GM23338 (cell line): ENCODE results near the gene NLRC4. TPM values are rescaled to one million over a fixed set of nuclear protein-coding genes. Genes with fewer than 3 reads are reported as not detected.

Experiments
- ATAC-seq: fragments of 200-7000 bp; cut with Tn5 transposase; 3 replicates; pipeline ENCODE4 v1.9.1; 2020
- DNase-seq: peaks from one replicate; pipeline ENCODE4 v3.0.0-alpha.2; 2015; ENCODE audit warnings: low spot score
- H2AFZ ChIP-seq: fragments of 200-600 bp; sonication (generic); 2 replicates; pipeline ENCODE4 v1.8.0; 2016; ENCODE audit warnings: antibody characterized with exemption, mild to moderate bottlenecking, moderate library complexity
- H3F3A ChIP-seq: fragments of 200-600 bp; sonication (generic); replicated peaks from 2 replicates; pipeline ENCODE4 v1.8.0; 2017; ENCODE audit warnings: antibody characterized with exemption, mixed run types, low read depth
- H3K27ac ChIP-seq: fragments of 200-600 bp; sonication (generic); 2 replicates; pipeline ENCODE4 v1.6.1; 2016; ENCODE audit warnings: low read depth
- H3K27me3 ChIP-seq: fragments of 200-600 bp; sonication (generic); 2 replicates; pipeline ENCODE4 v1.8.0; 2016; ENCODE audit warnings: mild to moderate bottlenecking, mixed run types, moderate library complexity; ENCODE audit not compliant: insufficient read depth
- H3K36me3 ChIP-seq: fragments of 200-600 bp; sonication (generic); 2 replicates; pipeline ENCODE4 v1.8.0; 2016; ENCODE audit warnings: mild to moderate bottlenecking; ENCODE audit not compliant: insufficient read depth
- H3K4me1 ChIP-seq: fragments of 200-600 bp; sonication (generic); 2 replicates; pipeline ENCODE4 v1.8.0; 2016; ENCODE audit warnings: mild to moderate bottlenecking, moderate library complexity; ENCODE audit not compliant: insufficient read depth
- H3K4me2 ChIP-seq: fragments of 200-600 bp; sonication (generic); 2 replicates; pipeline ENCODE4 v1.7.1; 2017; ENCODE audit warnings: mixed run types
- H3K4me3 ChIP-seq: fragments of 200-600 bp; sonication (generic); 2 replicates; pipeline ENCODE4 v1.6.1; 2016; ENCODE audit warnings: mixed run types
- H3K79me2 ChIP-seq: fragments of 200-600 bp; sonication (generic); replicated peaks from 2 replicates; pipeline ENCODE4 v1.8.0; 2017; ENCODE audit warnings: mild to moderate bottlenecking; ENCODE audit not compliant: insufficient read depth
- H3K9me2 ChIP-seq: fragments of 200-600 bp; sonication (generic); 2 replicates; pipeline ENCODE4 v1.8.0; 2017; ENCODE audit not compliant: insufficient read depth
- H4K20me1 ChIP-seq: fragments of 200-600 bp; sonication (generic); replicated peaks from 2 replicates; pipeline ENCODE4 v1.8.0; 2017; ENCODE audit warnings: mild to moderate bottlenecking; ENCODE audit not compliant: insufficient read depth
- H3K27ac Mint-ChIP-seq: 2 replicates; pipeline ENCODE4 v1.8.0; 2020; ENCODE audit warnings: inconsistent platforms, mild to moderate bottlenecking, moderate library complexity, mixed read lengths
- H3K27me3 Mint-ChIP-seq: 3 replicates; pipeline ENCODE4 v1.8.0; 2022; ENCODE audit warnings: low read depth, mild to moderate bottlenecking, moderate library complexity, mixed read lengths, inconsistent platforms; ENCODE audit not compliant: insufficient read depth, poor library complexity
- H3K36me3 Mint-ChIP-seq: 3 replicates; pipeline ENCODE4 v1.8.0; 2021; ENCODE audit warnings: low read depth, mild to moderate bottlenecking, inconsistent platforms, moderate library complexity, mixed read lengths
- H3K4me1 Mint-ChIP-seq: 3 replicates; pipeline ENCODE4 v1.8.0; 2020; ENCODE audit warnings: mild to moderate bottlenecking, inconsistent platforms, mixed read lengths
- H3K4me3 Mint-ChIP-seq: 3 replicates; pipeline ENCODE4 v1.8.0; 2021; ENCODE audit warnings: moderate library complexity, mild to moderate bottlenecking, inconsistent platforms, mixed read lengths
- H3K9me3 Mint-ChIP-seq: 3 replicates; pipeline ENCODE4 v1.8.0; 2020; ENCODE audit warnings: moderate library complexity, mild to moderate bottlenecking, inconsistent platforms, mixed read lengths
- CREB1 ChIP-seq: fragments of 250-450 bp; sonication (Bioruptor Pico); IDR thresholded peaks from 2 replicates; pipeline ENCODE4 v1.5.0; 2020; ENCODE audit warnings: low read depth, mild to moderate bottlenecking, moderate library complexity
- EZH2 ChIP-seq: fragments of 200-600 bp; sonication (generic); IDR thresholded peaks from one replicate; pipeline ENCODE4 v1.8.0; 2017; ENCODE audit warnings: antibody characterized with exemption, mild to moderate bottlenecking, low read depth; ENCODE audit not compliant: unreplicated experiment
- EZH2phosphoT487 ChIP-seq: fragments of 200-600 bp; sonication (generic); IDR thresholded peaks from one replicate; pipeline ENCODE4 v1.8.1; 2018; ENCODE audit warnings: antibody characterized with exemption; ENCODE audit not compliant: unreplicated experiment
- JUNB ChIP-seq: IDR thresholded peaks from one replicate; pipeline ENCODE4 v1.6.1; 2016; ENCODE audit warnings: antibody characterized with exemption; ENCODE audit not compliant: unreplicated experiment
- NANOG ChIP-seq: IDR thresholded peaks from 2 replicates; pipeline ENCODE4 v1.6.1; 2016; ENCODE audit warnings: antibody characterized with exemption, borderline replicate concordance
- POLR2AphosphoS5 ChIP-seq: IDR thresholded peaks from 2 replicates; pipeline ENCODE4 v1.6.1; 2016; ENCODE audit warnings: antibody characterized with exemption, low read depth
- ZNF114 ChIP-seq: fragments of 250-450 bp; sonication (Bioruptor Pico); IDR thresholded peaks from 2 replicates; pipeline ENCODE4 v1.5.0; 2020; ENCODE audit warnings: mild to moderate bottlenecking, moderate library complexity
- polyA plus RNA-seq: library from polyadenylated mRNA; unstranded; fragments of >200 nt; fragmentation: Nextera tagmentation; extraction: Ambion mirVana; gene quantifications from 2 replicates; pipeline ENCODE4 v1.2.1, GENCODE V29; 2016
- total RNA-seq: library from RNA; depleted of rRNA; stranded (reverse); fragments of >200 nt; shearing (Covaris generic); gene quantifications from 2 replicates; pipeline ENCODE4 v1.2.3, GENCODE V29; 2014
- TF ChIP-seq, protein P1 (sequence below), 2 experiments: fragments of 200-600 bp in 1 of 2; sonication (generic) in 1 of 2; conservative IDR thresholded peaks; 2 replicates each; pipeline versions ENCODE4 v1.5.1 to v1.6.1; 2016 to 2017; ENCODE audit warnings: antibody characterized with exemption in 2 of 2, low read depth in 2 of 2, mild to moderate bottlenecking in 2 of 2, moderate library complexity in 1 of 2
- TF ChIP-seq, protein P2 (sequence below): IDR thresholded peaks from 2 replicates; pipeline ENCODE4 v1.6.1; 2016; ENCODE audit warnings: antibody characterized with exemption
- TF ChIP-seq, protein P3 (sequence below): IDR thresholded peaks from one replicate; pipeline ENCODE4 v1.6.1; 2018; ENCODE audit warnings: antibody characterized with exemption; ENCODE audit not compliant: unreplicated experiment

Gene NLRC4
- total and polyA plus RNA-seq, 2 experiments from 2014 or later, result 0.50 TPM; not detected in 1

DNA sequence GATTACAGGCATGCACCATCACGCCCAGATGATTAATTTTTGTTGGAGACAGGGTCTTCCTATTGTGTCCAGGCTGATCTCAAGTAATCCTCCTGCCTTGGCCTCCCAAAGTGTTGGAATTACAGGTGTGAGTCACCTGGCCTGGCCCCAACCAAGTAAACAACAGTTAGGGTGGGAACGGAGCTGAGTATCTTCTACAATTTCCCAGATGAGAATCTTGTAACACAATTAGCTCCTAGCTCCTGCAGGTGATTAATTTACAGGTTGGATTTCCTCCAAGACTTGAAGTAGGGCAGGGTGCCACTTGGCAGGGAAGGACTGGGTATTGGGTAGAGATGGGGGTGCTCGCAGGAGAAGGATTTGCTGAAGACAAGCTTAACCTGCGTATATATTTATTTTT lies 17.8 kb downstream of the NLRC4 start (continued):
- TF ChIP-seq, protein P1, sequence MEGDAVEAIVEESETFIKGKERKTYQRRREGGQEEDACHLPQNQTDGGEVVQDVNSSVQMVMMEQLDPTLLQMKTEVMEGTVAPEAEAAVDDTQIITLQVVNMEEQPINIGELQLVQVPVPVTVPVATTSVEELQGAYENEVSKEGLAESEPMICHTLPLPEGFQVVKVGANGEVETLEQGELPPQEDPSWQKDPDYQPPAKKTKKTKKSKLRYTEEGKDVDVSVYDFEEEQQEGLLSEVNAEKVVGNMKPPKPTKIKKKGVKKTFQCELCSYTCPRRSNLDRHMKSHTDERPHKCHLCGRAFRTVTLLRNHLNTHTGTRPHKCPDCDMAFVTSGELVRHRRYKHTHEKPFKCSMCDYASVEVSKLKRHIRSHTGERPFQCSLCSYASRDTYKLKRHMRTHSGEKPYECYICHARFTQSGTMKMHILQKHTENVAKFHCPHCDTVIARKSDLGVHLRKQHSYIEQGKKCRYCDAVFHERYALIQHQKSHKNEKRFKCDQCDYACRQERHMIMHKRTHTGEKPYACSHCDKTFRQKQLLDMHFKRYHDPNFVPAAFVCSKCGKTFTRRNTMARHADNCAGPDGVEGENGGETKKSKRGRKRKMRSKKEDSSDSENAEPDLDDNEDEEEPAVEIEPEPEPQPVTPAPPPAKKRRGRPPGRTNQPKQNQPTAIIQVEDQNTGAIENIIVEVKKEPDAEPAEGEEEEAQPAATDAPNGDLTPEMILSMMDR (conservative IDR thresholded peaks at IDR 0.05; ENCODE audit: low read depth in 2 of 2), result no peak
- TF ChIP-seq CREB1 (CRISPR knock-in tag) (no peak), EZH2phosphoT487 (no peak), EZH2 (no peak)
- TF ChIP-seq, protein P2, sequence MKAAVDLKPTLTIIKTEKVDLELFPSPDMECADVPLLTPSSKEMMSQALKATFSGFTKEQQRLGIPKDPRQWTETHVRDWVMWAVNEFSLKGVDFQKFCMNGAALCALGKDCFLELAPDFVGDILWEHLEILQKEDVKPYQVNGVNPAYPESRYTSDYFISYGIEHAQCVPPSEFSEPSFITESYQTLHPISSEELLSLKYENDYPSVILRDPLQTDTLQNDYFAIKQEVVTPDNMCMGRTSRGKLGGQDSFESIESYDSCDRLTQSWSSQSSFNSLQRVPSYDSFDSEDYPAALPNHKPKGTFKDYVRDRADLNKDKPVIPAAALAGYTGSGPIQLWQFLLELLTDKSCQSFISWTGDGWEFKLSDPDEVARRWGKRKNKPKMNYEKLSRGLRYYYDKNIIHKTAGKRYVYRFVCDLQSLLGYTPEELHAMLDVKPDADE, result no peak

DNA sequence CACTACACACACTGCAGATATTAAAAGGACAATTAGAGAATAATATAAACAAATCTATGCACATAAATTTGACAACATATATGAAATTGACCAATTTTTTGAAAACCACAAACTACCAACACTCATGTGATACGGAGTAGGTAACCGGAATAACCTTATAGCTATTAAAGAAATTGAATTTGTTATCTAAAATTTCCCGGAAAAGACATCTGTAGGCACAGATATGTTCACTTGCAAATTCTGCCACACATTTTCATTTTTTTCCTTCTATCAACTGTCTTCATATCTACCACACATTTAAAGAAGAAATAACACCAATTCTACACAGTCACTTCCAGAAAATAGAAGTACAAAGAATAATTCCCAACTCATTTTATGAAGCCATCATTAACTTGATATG lies 22.4 kb downstream of the NLRC4 start:
- Histone ChIP-seq H3K79me2 (no peaks in the 10 kb centered on the region), H2AFZ (no peak overlapping the region), H3K36me3 (no peaks in the 10 kb centered on the region), H3K9me2 (no peaks in the 10 kb centered on the region), H3F3A (no peaks in the 10 kb centered on the region), H3K4me1 (no peaks in the 10 kb centered on the region), H3K4me2 (no peak overlapping the region), H3K27me3 (no peaks in the 10 kb centered on the region), H4K20me1 (no peaks in the 10 kb centered on the region; the same call in 1 of the 2 replicates), H3K27ac (no peak overlapping the region), H3K4me3 (no peak overlapping the region)
- H3K9me3 Mint-ChIP-seq, result no peaks in the 10 kb centered on the region; the same call in 2 of the 3 replicates
- ATAC-seq, result no peak
- no peaks in the 10 kb centered on the region for H3K36me3 Mint-ChIP-seq
- no peak for DNase-seq
- no peaks in the 10 kb centered on the region for H3K27me3 Mint-ChIP-seq
- no peak overlapping the region for H3K4me3 Mint-ChIP-seq
- H3K27ac Mint-ChIP-seq, result no peak overlapping the region
- peaks cover 5% of the 10 kb centered on the region; the same call in 1 of the 3 replicates for H3K4me1 Mint-ChIP-seq
- TF ChIP-seq, protein P1 (conservative IDR thresholded peaks at IDR 0.05; ENCODE audit: low read depth in 2 of 2), result no peak
- TF ChIP-seq, protein P3, sequence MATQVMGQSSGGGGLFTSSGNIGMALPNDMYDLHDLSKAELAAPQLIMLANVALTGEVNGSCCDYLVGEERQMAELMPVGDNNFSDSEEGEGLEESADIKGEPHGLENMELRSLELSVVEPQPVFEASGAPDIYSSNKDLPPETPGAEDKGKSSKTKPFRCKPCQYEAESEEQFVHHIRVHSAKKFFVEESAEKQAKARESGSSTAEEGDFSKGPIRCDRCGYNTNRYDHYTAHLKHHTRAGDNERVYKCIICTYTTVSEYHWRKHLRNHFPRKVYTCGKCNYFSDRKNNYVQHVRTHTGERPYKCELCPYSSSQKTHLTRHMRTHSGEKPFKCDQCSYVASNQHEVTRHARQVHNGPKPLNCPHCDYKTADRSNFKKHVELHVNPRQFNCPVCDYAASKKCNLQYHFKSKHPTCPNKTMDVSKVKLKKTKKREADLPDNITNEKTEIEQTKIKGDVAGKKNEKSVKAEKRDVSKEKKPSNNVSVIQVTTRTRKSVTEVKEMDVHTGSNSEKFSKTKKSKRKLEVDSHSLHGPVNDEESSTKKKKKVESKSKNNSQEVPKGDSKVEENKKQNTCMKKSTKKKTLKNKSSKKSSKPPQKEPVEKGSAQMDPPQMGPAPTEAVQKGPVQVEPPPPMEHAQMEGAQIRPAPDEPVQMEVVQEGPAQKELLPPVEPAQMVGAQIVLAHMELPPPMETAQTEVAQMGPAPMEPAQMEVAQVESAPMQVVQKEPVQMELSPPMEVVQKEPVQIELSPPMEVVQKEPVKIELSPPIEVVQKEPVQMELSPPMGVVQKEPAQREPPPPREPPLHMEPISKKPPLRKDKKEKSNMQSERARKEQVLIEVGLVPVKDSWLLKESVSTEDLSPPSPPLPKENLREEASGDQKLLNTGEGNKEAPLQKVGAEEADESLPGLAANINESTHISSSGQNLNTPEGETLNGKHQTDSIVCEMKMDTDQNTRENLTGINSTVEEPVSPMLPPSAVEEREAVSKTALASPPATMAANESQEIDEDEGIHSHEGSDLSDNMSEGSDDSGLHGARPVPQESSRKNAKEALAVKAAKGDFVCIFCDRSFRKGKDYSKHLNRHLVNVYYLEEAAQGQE, result no peak
- TF ChIP-seq, protein P2, result no peak
- TF ChIP-seq ZNF114 (CRISPR knock-in tag), result no peak
- TF ChIP-seq NANOG, result no peak
- no peak for TF ChIP-seq JUNB
- no peak for TF ChIP-seq POLR2AphosphoS5
- TF ChIP-seq EZH2, result no peak
- no peak for TF ChIP-seq EZH2phosphoT487
